SK-N-MC (cell line): ENCODE data around the gene ACAD8.

ENCODE experiments used
- DNase-seq: peaks from one replicate; pipeline ENCODE4 v3.0.0-alpha.2; 2011; ENCODE audit warnings: low read depth, low spot score
- H3K27ac ChIP-seq: fragments of 200-600 bp; sonication (generic); 2 replicates; pipeline ENCODE4 v1.5.1; 2016; ENCODE audit warnings: mixed run types
- H3K36me3 ChIP-seq: fragments of 200-600 bp; sonication (generic); 2 replicates; pipeline ENCODE4 v1.6.1; 2017; ENCODE audit warnings: antibody characterized with exemption, low read length, mixed read lengths; ENCODE audit not compliant: insufficient read depth
- H3K4me3 ChIP-seq: fragments of 200-600 bp; sonication (generic); 2 replicates; pipeline ENCODE4 v1.5.1; 2016
- H3K9ac ChIP-seq: fragments of 200-600 bp; sonication (generic); 2 replicates; pipeline ENCODE4 v1.8.0; 2017; ENCODE audit warnings: mixed run types, mixed read lengths; ENCODE audit not compliant: insufficient read length
- H3K9me3 ChIP-seq: fragments of 200-600 bp; sonication (generic); 2 replicates; pipeline ENCODE4 v1.6.1; 2017; ENCODE audit warnings: low read depth, mild to moderate bottlenecking, antibody characterized with exemption, low read length, moderate library complexity, mixed read lengths
- EZH2 ChIP-seq: fragments of 200-600 bp; sonication (generic); IDR thresholded peaks from one replicate; pipeline ENCODE4 v1.6.1; 2017; ENCODE audit warnings: antibody characterized with exemption
- FOXP2 ChIP-seq: optimal IDR thresholded peaks from 2 replicates; pipeline ENCODE3; 2011; ENCODE audit warnings: mild to moderate bottlenecking, moderate library complexity; ENCODE audit not compliant: insufficient read depth; ENCODE audit errors: extremely low read length, control extremely low read depth
- POLR2AphosphoS5 ChIP-seq: IDR thresholded peaks from 2 replicates; pipeline ENCODE4 v1.6.1; 2012; ENCODE audit warnings: mild to moderate bottlenecking, low read depth, low read length, borderline replicate concordance

The ACAD8 gene

GRCh38 chr11:134235399-134235798, 18.0 kb upstream of the ACAD8 start:
- TF ChIP-seq POLR2AphosphoS5 (no peak), FOXP2 (no peak), EZH2 (no peak)

DNA sequence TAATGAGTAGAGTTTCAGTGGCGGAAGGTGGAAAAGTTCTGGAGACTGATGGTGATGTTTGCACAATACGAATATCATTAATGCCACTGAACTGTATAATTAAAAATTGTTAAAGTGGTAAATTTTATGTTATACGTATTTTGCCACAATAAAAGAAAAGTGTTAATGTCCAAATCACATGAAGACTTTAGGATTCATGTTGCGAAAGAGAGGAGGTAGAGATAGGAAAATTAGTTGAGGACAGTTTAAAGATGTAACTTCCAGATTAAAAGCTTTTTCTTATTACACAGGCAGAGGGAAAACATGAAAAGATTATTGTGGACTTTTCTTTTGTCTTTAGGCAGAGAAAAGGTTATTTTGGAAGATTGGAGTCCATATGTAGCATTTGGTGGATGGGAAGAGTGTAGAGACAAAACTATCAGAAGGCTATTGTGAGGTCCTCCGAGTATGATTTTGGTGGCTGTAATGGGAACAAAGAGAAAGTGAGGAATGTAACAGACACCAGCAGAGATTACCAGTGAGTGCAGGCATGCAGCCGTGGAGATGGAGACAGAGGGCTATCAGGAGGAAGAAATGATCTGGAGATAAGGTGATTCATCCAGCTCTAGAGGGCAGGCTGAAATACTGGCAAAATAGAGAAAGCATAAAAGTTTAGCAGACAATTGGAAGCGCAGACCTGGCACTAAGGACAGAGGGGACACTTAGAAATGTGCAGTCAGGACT, 16.4 kb upstream of the ACAD8 start:
- Histone ChIP-seq H3K9ac (no peak overlapping the region), H3K36me3 (peaks cover 17% of the 10 kb centered on the region; the same call in 1 of the 2 replicates), H3K27ac (no peak overlapping the region), H3K9me3 (no peaks in the 10 kb centered on the region), H3K4me3 (no peak overlapping the region)
- DNase-seq, result no peak
- TF ChIP-seq EZH2, result no peak
- TF ChIP-seq POLR2AphosphoS5, result no peak
- TF ChIP-seq FOXP2, result no peak

More at GRCh38 chr11:134235399-134235798, 18.0 kb upstream of the ACAD8 start:
- no peak for DNase-seq
- no peaks in the 10 kb centered on the region for H3K9me3 ChIP-seq
- H3K9ac ChIP-seq, result no peak overlapping the region
- peaks cover 17% of the 10 kb centered on the region; the same call in 1 of the 2 replicates for H3K36me3 ChIP-seq
- no peak overlapping the region for H3K27ac ChIP-seq
- no peak overlapping the region for H3K4me3 ChIP-seq

GRCh38 chr11:134237557-134237922, 15.8 kb upstream of the ACAD8 start:
- Histone ChIP-seq H3K4me3 (no peak overlapping the region), H3K9me3 (no peaks in the 10 kb centered on the region), H3K9ac (no peak overlapping the region), H3K27ac (no peak overlapping the region), H3K36me3 (peaks cover 17% of the 10 kb centered on the region; the same call in 1 of the 2 replicates)
- TF ChIP-seq FOXP2 (no peak), EZH2 (no peak), POLR2AphosphoS5 (no peak)
- DNase-seq, result no peak

GRCh38 chr11:134238956-134239355, 14.4 kb upstream of the ACAD8 start:
- no peak for DNase-seq
- H3K4me3 ChIP-seq, result no peak overlapping the region
- no peak for TF ChIP-seq FOXP2
- no peak for TF ChIP-seq POLR2AphosphoS5
- no peak for TF ChIP-seq EZH2
- H3K9ac ChIP-seq, result no peak overlapping the region
- H3K27ac ChIP-seq, result no peak overlapping the region
- no peaks in the 10 kb centered on the region for H3K9me3 ChIP-seq
- H3K36me3 ChIP-seq, result peaks cover 26% of the 10 kb centered on the region; the same call in 1 of the 2 replicates

- DNase-seq, result no peak
- no peaks in the 10 kb centered on the region for H3K9me3 ChIP-seq
- H3K9ac ChIP-seq, result no peak overlapping the region
- no peak overlapping the region for H3K4me3 ChIP-seq
- no peak for TF ChIP-seq FOXP2
- no peak for TF ChIP-seq POLR2AphosphoS5
- TF ChIP-seq EZH2, result no peak
- no peak overlapping the region for H3K27ac ChIP-seq
- H3K36me3 ChIP-seq, result peaks cover 43% of the 10 kb centered on the region; the same call in 1 of the 2 replicates
These were observed 12.8 kb upstream of the ACAD8 start for GRCh38 chr11:134240592-134240991.

- H3K4me3 ChIP-seq, result no peak overlapping the region
- H3K9ac ChIP-seq, result no peak overlapping the region
- no peak for DNase-seq
- peaks cover 49% of the 10 kb centered on the region; the same call in 1 of the 2 replicates for H3K36me3 ChIP-seq
- H3K9me3 ChIP-seq, result no peaks in the 10 kb centered on the region
- H3K27ac ChIP-seq, result no peak overlapping the region
- no peak for TF ChIP-seq EZH2
- no peak for TF ChIP-seq FOXP2
- TF ChIP-seq POLR2AphosphoS5, result no peak
These were observed 11.0 kb upstream of the ACAD8 start for GRCh38 chr11:134242376-134242775.

GRCh38 chr11:134243913-134244312, 9.5 kb upstream of the ACAD8 start:
- H3K4me3 ChIP-seq, result no peak overlapping the region
- H3K27ac ChIP-seq, result no peak overlapping the region
- no peak for TF ChIP-seq POLR2AphosphoS5
- no peak for TF ChIP-seq EZH2
- TF ChIP-seq FOXP2, result no peak
- H3K9ac ChIP-seq, result no peak overlapping the region
- H3K36me3 ChIP-seq, result peaks cover 64% of the 10 kb centered on the region; the same call in 1 of the 2 replicates
- DNase-seq, result no peak
- H3K9me3 ChIP-seq, result no peaks in the 10 kb centered on the region

DNA sequence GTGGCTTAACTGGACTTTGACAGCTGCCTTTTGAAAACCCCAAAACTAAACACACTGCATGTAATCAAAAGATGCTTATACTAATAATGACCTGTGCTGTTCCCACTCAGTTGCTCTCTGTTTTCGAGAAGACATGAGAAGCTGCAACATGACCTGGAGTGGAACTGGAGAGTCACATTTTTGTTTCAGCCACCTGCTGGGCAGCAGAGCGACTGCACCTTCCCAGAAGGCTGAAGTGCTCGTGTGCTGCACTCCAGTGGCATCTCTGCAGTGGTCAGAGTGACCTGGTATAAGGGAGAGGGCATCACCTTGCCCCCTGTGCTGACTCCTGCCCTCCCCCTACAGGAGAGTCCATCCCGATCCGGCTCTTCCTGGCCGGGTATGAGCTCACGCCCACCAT, 8.8 kb upstream of the ACAD8 start:
- Histone ChIP-seq H3K9ac (no peak overlapping the region), H3K4me3 (no peak overlapping the region), H3K36me3 (peaks cover 60% of the 10 kb centered on the region; the same call in 1 of the 2 replicates), H3K27ac (no peak overlapping the region), H3K9me3 (no peaks in the 10 kb centered on the region)
- DNase-seq, result no peak
- TF ChIP-seq POLR2AphosphoS5 (no peak), FOXP2 (no peak), EZH2 (no peak)

DNA sequence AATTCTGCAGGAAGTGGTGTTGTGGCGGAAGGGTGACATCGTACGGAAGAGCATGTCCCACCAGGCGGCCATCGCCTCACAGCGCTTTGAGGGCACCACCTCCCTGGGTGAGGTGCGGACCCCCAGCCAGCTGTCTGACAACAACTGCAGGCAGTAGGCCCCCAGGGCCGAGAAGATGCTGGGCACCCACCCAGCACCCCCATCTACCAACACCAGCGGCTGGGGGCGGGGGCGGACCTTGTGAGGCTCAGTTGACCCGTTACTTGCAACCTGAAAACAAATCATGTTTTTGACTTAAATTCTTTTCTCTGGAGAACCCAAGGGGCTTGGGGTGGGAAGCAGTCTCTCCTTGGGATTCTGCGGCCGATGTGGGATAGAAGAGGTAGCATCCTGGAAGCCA, 7.9 kb upstream of the ACAD8 start:
- Histone ChIP-seq H3K27ac (no peak overlapping the region), H3K9ac (no peak overlapping the region), H3K36me3 (peaks cover 59% of the 10 kb centered on the region; the same call in 1 of the 2 replicates), H3K9me3 (no peaks in the 10 kb centered on the region), H3K4me3 (no peak overlapping the region)
- TF ChIP-seq POLR2AphosphoS5 (no peak), EZH2 (no peak), FOXP2 (no peak)
- no peak for DNase-seq
